Lung (tissue), 12 donors: ENCODE results near the gene DGKD. TPM values are rescaled to one million over a fixed set of nuclear protein-coding genes. Genes with fewer than 3 reads are reported as not detected.

Source experiments
- ATAC-seq: fragments of 200-7000 bp; cut with Tn5 transposase; one replicate; pipeline ENCODE4 v1.9.1; 2020; ENCODE audit warnings: moderate number of reproducible peaks; ENCODE audit not compliant: insufficient read depth, low FRiP score
- DNase-seq, 3 donors: peaks; one replicate each; pipeline ENCODE4 v3.0.0-alpha.2; 2013 to 2017
- H3K27ac ChIP-seq, 2 donors: one replicate each; pipeline ENCODE4 v1.5.1; 2013; ENCODE audit warnings: mild to moderate bottlenecking in 2 of 2, moderate library complexity in 2 of 2, control low read depth in 1 of 2, inconsistent platforms in 1 of 2, low read depth in 1 of 2, low read length in 1 of 2
- H3K27me3 ChIP-seq, 3 donors: one replicate each; pipeline ENCODE4 v1.5.1; 2013; ENCODE audit warnings: low read length in 2 of 3; ENCODE audit not compliant: control insufficient read depth in 3 of 3, insufficient read depth in 3 of 3
- H3K36me3 ChIP-seq, 4 donors: one replicate each; pipeline ENCODE4 v1.5.1; 2013; ENCODE audit warnings: low read length in 4 of 4, mild to moderate bottlenecking in 1 of 4, moderate library complexity in 1 of 4; ENCODE audit not compliant: control insufficient read depth in 4 of 4, insufficient read depth in 4 of 4
- H3K4me1 ChIP-seq, 5 donors: one replicate each; pipeline ENCODE4 v1.5.1; 2013; ENCODE audit warnings: low read length in 5 of 5, mild to moderate bottlenecking in 2 of 5, moderate library complexity in 1 of 5; ENCODE audit not compliant: control insufficient read depth in 5 of 5, insufficient read depth in 5 of 5
- H3K4me3 ChIP-seq: one replicate; pipeline ENCODE4 v1.5.1; 2013; ENCODE audit warnings: mild to moderate bottlenecking, control low read depth, moderate library complexity
- H3K9ac ChIP-seq, 2 donors: one replicate each; pipeline ENCODE4 v1.5.1; 2013; ENCODE audit warnings: low read length in 2 of 2, control low read depth in 1 of 2; ENCODE audit not compliant: insufficient read depth in 1 of 2
- H3K9me3 ChIP-seq, 4 donors: one replicate each; pipeline ENCODE4 v1.5.1; 2013; ENCODE audit warnings: low read length in 3 of 4, mild to moderate bottlenecking in 1 of 4, moderate library complexity in 1 of 4; ENCODE audit not compliant: control insufficient read depth in 4 of 4, insufficient read depth in 3 of 4
- CTCF ChIP-seq: IDR thresholded peaks from 2 replicates; pipeline ENCODE4 v1.5.1; 2012; ENCODE audit warnings: mild to moderate bottlenecking; ENCODE audit errors: control extremely low read depth, extremely low read depth
- WGBS, 2 donors: extraction: QIAGEN DNeasy Blood & Tissue Kit; methylation state at CpG; one replicate each; pipeline ENCODE4 v1.1.7; 2013; 5-methylcytosine and 5-hydroxymethylcytosine counted together
- polyA plus RNA-seq, 2 donors: library from polyadenylated mRNA; stranded (reverse); fragments of 200-250 nt; gene quantifications; one replicate each; pipeline ENCODE4 v1.2.1, GENCODE V29; 2013
- total RNA-seq, 2 donors: library from RNA; depleted of rRNA in 1 of 2; stranded (reverse); fragments of >200 nt in 1 of 2; gene quantifications; one replicate each; pipeline ENCODE4 v1.2.1, GENCODE V29; 2014 to 2021
- donor health status: control.
- donor health status: control.
- donor health status: Bipolar disorder and iron deficiency.
- donor health status: healthy.
- donor health status: DM: yes; HTN: yes; CAD: no.

Gene DGKD
- total and polyA plus RNA-seq, 4 donors, result 30.3 to 77.4 (median 44.0) TPM

- no peak overlapping the region for H3K4me3 ChIP-seq
- TF ChIP-seq CTCF, result no peak
- DNase-seq (no peak), ATAC-seq (no peak)
- peaks cover 0 to 2% (median 0%) of the 10 kb centered on the region in 4 donors for H3K9me3 ChIP-seq
- no peak overlapping the region for H3K27ac ChIP-seq
- H3K4me1 ChIP-seq, result no peaks in the 10 kb centered on the region
- no peaks in the 10 kb centered on the region for H3K36me3 ChIP-seq
- H3K27me3 ChIP-seq, result no peaks in the 10 kb centered on the region
- 97 to 98% methylated on average over 3 of the region's 3 CpGs for WGBS, 2 donors
- no peak overlapping the region for H3K9ac ChIP-seq
Observed at GRCh38 chr2:233341296-233341695, 13.0 kb upstream of the DGKD start.

- TF ChIP-seq CTCF, result no peak
- peaks cover 0 to 2% (median 0%) of the 10 kb centered on the region in 4 donors for H3K9me3 ChIP-seq
- no peaks in the 10 kb centered on the region for H3K4me1 ChIP-seq
- no peak overlapping the region for H3K4me3 ChIP-seq
- H3K27ac ChIP-seq, result no peak overlapping the region
- H3K27me3 ChIP-seq, result no peaks in the 10 kb centered on the region
- no peak overlapping the region for H3K9ac ChIP-seq
- no peak for ATAC-seq
- no peaks in the 10 kb centered on the region for H3K36me3 ChIP-seq
- WGBS, 2 donors, result 85 to 92% methylated on average over 5 of the region's 5 CpGs
- no peak for DNase-seq
Observed at GRCh38 chr2:233342301-233342700, 12.0 kb upstream of the DGKD start.

GRCh38 chr2:233343171-233343705 lies 11.1 kb upstream of the DGKD start:
- ATAC-seq (no peak), DNase-seq (no peak)
- no peak overlapping the region for H3K4me3 ChIP-seq
- H3K36me3 ChIP-seq, result no peaks in the 10 kb centered on the region
- no peak for TF ChIP-seq CTCF
- no peak overlapping the region for H3K27ac ChIP-seq
- no peaks in the 10 kb centered on the region for H3K9me3 ChIP-seq
- H3K9ac ChIP-seq, result no peak overlapping the region
- no peaks in the 10 kb centered on the region for H3K27me3 ChIP-seq
- WGBS, 2 donors, result 91 to 97% methylated on average over 15 of the region's 15 CpGs
- no peaks in the 10 kb centered on the region for H3K4me1 ChIP-seq

GRCh38 chr2:233346376-233346775 lies 7.9 kb upstream of the DGKD start:
- peaks cover 0 to 2% (median 0%) of the 10 kb centered on the region in 5 donors for H3K4me1 ChIP-seq
- H3K9me3 ChIP-seq, result no peaks in the 10 kb centered on the region
- H3K36me3 ChIP-seq, result no peaks in the 10 kb centered on the region
- no peak overlapping the region for H3K4me3 ChIP-seq
- no peaks in the 10 kb centered on the region for H3K27me3 ChIP-seq
- 93 to 94% methylated on average over 12 of the region's 12 CpGs for WGBS, 2 donors
- H3K9ac ChIP-seq, result no peak overlapping the region
- TF ChIP-seq CTCF, result no peak
- DNase-seq (no peak), ATAC-seq (no peak)
- no peak overlapping the region for H3K27ac ChIP-seq
